Measurements from ENCODE around the gene TMPRSS9.
"Not testable (repeated sequence)": the region's sequence is repeated elsewhere in the genome, so short reads cannot be mapped to it uniquely, and the experiment has no call there.

The TMPRSS9 gene

GRCh38 chr19:2394054-2394441, 34.0 kb downstream of the TMPRSS9 start:
- no peak for DNase-seq (ENCODE audit: low read depth)

DNA sequence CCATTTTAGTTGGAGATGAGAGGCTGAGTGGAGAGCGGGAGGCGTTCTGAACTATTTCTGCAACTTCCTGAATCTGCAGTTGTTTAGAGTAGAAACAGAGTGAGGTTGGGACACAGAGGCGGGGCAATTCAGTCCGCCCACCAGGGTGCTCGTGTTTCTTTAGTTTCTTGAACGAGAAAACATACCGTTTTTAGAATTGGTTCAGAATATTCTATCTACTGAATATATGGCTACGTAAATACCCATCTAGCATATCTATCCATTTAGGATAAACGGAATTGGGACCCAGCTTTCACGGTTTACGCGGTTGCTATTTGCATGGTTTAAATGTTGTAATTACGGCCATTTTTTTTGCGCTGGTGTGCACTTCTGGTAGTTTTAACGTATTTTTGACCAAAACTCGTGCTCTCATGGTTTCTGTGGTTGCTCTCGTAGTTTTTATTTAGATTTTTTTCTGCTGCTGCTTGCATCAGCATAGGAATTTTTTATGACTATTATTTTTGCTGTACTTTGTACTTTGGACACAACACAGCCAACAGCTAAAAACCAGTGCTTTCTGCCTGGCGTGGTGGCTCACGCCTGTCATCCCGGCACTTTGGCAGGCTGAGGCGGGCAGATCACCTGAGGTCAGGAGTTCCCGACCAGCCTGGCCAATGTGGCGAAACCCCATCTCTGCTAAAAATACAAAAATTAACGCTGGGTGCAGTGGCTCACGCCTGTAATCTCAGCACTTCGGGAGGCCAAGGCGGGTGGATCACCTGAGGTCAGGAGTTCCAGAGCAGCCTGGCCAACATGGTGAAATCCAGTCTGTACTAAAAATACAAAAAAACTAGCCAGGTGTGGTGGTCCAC, 34.6 kb downstream of the TMPRSS9 start:
- DNase-seq (ENCODE audit: low read depth), result no peak

DNA sequence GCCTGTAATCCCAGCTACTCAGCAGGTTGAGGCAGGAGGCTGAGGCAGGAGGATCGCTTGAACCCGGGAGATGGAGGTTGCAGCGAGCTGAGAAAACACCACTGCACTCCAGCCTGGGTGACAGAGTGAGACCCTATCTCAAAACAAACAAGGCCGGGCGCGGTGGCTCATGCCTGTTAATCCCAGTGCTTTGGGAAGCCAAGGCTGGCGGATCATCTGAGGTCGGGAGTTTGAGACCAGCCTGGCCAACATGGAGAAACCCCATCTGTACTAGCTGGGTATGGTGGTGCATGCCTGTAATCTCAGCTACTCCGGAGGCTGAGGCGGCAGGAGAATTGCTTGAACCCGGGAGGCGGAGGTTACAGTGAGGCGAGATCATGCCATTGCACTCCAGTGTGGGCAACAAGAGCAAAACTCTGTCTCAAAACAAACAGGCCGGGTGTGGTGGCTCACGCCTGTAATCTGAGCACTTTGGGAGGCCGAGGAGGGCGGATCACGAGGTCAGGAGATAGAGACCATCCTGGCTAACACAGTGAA, 35.3 kb downstream of the TMPRSS9 start:
- DNase-seq (ENCODE audit: low read depth), result not testable (repeated sequence)

- DNase-seq (ENCODE audit: low read depth), result not testable (repeated sequence)
Observed at GRCh38 chr19:2397173-2397572, 37.1 kb downstream of the TMPRSS9 start.

- no peak for DNase-seq (ENCODE audit: low read depth)
Observed at GRCh38 chr19:2398735-2399305, 38.8 kb downstream of the TMPRSS9 start.

GRCh38 chr19:2399582-2399981, 39.5 kb downstream of the TMPRSS9 start:
- no peak for DNase-seq (ENCODE audit: low read depth)

- DNase-seq (ENCODE audit: low read depth), result no peak
Observed at GRCh38 chr19:2408247-2408646, 48.2 kb downstream of the TMPRSS9 start.

- no peak for DNase-seq (ENCODE audit: low read depth)
Observed at GRCh38 chr19:2409352-2409912, 49.4 kb downstream of the TMPRSS9 start.

GRCh38 chr19:2410023-2410422, 50.0 kb downstream of the TMPRSS9 start:
- DNase-seq (ENCODE audit: low read depth), result no peak

DNA sequence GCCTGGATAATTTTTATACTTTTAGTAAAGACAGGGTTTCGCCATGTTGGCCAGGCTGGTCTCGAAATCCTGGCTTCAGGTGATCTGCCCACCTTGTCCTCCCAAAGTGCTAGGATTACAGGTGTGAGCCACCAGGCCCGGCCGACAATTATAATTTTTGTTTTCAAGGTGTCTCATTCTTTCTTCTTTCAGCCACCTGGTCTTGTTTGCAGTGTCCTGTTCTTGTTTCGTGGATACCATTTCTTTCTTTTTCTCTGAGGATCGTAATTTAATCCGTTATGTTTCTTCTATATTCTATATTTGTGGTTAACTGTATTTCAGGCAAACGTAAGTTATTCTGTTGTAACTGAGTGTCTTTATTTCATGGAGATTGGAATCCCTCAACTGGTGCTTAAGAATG, 51.6 kb downstream of the TMPRSS9 start:
- no peak for DNase-seq (ENCODE audit: low read depth)

DNA sequence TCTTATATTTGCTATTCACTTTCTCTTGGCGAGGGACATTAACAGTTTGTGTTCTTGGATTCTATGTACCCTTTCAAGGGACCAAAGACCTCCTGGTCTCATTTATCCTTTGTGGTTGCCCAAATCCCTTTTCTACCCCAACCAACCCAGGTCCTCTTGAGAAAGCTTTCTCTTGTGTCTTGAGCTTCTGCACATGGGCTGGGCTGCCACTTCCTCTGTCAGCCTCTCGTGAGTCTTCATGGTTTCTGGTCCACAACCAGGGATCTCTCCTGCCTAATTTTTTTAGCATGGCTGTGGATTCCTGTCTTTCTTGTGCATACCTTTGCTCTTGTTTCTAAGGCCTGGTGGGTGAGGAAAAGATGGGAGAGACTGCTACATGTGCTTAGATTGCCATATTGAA, 52.4 kb downstream of the TMPRSS9 start:
- DNase-seq (ENCODE audit: low read depth), result no peak

DNA sequence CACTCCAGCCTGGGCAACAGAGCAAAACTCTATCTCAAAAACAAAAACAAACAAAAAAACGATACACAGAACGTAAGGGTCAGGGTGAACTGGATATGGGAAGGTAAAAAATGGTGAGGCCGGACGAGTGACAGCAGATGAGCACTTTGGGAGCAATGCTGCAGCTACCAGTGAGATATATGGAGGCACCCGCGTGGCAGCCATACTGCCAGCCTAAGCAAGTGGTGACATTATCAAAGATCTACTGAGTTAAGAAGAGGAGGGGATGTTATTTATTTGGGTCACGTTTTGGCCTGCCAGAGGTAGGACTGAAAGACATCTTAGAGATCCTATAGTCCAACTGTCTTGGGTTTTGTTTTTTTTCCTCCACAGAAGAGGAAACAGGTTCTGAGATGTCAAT, 53.1 kb downstream of the TMPRSS9 start:
- DNase-seq (ENCODE audit: low read depth), result no peak

DNA sequence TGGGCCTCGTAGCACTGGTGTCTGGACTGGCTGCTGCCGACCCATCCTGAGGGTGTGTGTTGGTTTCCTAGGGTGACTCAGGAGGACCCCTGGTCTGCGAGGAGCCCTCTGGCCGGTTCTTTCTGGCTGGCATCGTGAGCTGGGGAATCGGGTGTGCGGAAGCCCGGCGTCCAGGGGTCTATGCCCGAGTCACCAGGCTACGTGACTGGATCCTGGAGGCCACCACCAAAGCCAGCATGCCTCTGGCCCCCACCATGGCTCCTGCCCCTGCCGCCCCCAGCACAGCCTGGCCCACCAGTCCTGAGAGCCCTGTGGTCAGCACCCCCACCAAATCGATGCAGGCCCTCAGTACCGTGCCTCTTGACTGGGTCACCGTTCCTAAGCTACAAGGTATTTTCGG, 53.6 kb downstream of the TMPRSS9 start:
- DNase-seq (ENCODE audit: low read depth), result no peak

DNA sequence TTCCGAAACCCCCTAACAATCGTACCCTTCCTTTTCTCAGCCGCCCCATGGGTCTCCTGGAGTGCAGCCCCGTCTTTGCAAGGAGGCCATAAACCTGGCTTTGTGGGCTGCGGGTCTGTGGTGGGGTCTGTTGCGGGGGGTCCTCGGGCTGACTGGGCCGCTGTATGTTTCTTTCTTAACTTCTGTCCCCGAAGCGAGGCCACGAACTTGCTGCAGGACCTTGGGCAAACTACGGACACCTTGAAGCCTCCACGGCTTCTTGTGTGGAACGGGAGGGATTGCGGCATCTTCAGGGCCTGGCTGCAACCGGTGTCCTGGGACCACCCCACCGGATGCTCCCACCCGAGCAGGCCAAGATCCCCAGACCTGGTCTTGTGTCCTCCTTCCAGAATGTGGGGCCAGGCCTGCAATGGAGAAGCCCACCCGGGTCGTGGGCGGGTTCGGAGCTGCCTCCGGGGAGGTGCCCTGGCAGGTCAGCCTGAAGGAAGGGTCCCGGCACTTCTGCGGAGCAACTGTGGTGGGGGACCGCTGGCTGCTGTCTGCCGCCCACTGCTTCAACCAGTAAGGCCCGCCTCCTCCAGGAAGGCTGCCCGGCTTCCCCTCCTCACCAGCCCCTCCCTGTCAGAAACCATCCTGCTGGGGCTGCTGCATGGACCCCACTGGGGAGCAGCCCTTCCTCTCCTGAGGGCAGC, 55.4 kb downstream of the TMPRSS9 start:
- no peak for DNase-seq (ENCODE audit: low read depth)

GRCh38 chr19:2415973-2416319, 55.9 kb downstream of the TMPRSS9 start:
- DNase-seq (ENCODE audit: low read depth), result no peak

- no peak for DNase-seq (ENCODE audit: low read depth)
Observed at GRCh38 chr19:2416321-2417097, 56.4 kb downstream of the TMPRSS9 start.

- not testable (repeated sequence) for DNase-seq (ENCODE audit: low read depth)
Observed at GRCh38 chr19:2417436-2417835, 57.4 kb downstream of the TMPRSS9 start.

GRCh38 chr19:2417881-2418406, 57.9 kb downstream of the TMPRSS9 start:
- DNase-seq (ENCODE audit: low read depth), result no peak

DNA sequence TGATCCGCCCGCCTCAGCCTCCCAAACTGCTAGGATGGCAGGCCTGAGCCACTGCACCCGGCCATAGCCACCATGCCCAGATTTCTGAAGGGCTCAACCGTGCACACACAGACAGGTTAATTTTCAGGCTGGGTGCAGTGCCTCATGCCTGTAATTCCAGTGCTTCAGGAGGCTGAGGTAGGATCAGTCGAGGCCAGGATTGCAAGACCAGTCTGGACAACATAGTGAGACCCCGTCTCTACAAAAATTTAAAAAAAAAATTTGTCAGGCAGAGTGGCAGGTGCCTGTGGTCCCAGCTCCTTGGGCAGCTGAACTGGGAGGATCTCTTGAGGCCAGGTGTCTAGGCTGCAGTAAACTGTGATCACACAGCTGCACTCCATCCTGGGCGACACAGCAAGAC, 59.7 kb downstream of the TMPRSS9 start:
- no peak for DNase-seq (ENCODE audit: low read depth)

- DNase-seq (ENCODE audit: low read depth), result no peak
Observed at GRCh38 chr19:2420490-2420889, 60.4 kb downstream of the TMPRSS9 start.

- DNase-seq (ENCODE audit: low read depth), result no peak
Observed at GRCh38 chr19:2421581-2422306, 61.7 kb downstream of the TMPRSS9 start.

All from T-helper 22 cell (primary cell).